ENCODE measurements around the gene GBX1.

Gene GBX1

DNA sequence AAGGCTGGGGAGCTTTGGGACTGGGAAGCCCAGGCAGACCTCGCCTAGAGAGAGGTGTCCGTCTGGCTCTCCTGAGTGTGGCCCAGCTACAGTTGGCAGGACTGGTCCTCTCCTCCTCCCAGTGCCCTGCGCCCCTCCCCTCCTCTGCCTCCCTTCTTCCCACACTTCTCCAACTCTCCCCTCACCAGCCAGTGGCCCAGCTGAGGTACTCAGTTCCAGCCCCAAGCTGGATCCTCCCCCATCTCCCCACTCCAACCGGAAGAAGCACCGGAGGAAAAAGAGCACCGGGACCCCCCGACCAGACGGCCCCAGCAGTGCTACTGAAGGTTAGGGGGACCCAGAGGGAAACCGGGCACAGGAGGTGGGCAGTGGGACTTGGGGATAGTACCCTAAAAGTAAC lies 27.7 kb downstream of the GBX1 start:
- no peak for DNase-seq (ENCODE audit: low read depth in 3 of 3)

DNA sequence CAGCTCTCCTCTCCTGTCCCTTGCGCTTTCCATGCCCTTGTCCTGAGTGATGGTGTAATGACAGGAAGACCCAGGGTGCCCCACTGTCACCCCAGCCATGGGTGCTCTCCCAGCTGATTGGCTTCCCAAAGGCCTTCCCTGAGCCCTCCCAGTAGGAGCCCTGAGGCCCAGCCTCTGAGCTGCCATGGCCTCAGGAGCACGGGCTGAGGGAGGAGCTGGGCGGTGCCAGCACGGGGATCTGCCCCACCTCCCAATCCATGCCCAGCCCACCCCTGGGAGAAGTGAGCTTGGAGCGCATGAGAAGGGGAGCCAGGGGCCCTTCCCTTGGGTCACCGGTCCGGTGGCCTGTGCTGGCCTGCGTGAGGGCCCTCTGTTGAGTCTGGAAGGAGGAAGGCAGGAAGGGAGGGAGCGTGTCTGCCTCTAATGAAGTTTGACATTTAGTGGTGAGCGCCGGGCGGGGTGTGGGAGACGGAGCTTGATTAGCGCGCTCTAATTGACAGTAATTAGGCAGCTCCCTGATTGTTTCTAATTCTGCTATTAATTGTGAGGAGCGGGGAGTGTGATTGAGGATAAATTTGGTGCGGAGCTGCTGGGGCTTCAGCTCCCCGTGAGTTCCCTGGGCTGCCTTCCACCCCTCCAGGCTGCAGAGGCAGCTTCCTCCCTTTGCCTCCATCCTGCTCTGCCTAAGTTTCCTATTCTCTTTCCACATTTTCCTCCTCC lies 28.3 kb downstream of the GBX1 start:
- DNase-seq (ENCODE audit: low read depth in 3 of 3): no peak

DNA sequence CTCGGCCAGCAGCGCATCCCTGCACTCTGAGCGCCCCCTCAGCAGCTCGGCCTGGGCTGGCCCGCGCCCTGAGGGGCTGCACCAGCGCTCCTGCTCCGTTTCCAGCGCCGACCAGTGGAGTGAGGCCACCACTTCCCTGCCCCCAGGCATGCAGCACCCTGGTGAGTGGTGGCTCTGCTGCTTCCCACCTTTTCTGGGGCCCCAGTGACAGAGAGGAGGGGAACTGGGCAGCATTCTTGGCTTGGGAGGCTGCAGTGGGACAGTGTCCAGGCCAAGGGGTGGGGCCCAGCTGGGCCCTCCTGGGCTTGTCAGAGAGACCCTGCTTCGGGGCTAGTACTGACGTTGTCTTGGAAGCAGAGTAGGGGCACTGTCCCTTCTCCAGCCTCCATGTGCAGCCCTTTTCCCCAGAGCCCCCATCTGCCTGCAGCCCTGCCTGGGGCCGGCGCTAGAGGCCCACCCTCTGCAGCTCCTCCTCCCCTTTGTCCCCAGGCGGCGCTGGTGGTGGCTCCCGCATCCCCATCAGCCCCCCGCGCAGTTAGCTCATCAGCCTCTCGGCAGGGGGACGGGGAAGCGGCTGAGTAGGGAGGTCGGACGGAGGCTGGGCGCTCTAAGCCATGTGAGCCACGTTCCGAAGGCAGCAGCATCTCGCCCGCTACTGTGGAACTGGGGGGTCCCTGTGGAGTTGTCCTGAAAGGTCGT lies 29.2 kb downstream of the GBX1 start:
- DNase-seq (ENCODE audit: low read depth in 3 of 3): no peak

- DNase-seq (ENCODE audit: low read depth in 3 of 3): no peak
These were observed 29.7 kb downstream of the GBX1 start for GRCh38 chr7:151137791-151138152.

DNA sequence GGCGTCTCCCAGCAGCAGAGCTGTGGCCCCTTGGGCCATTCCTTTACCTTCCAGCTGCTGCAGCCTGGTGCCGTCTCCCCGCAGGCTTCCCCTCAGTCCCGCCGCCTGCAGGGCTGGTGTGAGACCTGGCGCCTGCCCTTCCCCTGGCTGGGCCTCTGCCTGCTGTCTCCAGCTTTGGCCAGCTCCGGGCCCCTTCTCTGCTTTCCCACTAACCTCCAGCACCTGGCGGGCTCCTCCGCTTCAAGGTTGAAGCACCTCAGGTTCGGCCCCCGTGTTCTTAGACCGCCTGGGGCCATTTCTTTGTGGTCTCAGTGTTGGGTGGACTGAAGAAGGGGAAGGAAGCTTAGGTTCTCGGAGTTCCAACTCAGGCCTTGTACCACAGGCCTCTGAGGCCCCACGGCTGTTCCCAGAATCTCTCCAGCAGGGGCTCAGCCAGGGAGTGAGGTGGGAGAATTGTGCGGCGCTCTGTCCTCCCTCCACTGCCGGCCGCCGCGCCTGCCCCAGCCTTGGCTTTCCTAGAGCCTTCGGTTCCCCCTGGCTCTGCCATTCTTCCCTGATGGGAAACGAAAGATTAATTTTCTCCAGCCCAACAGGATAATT lies 30.3 kb downstream of the GBX1 start:
- no peak for DNase-seq (ENCODE audit: low read depth in 3 of 3)

- DNase-seq (ENCODE audit: low read depth in 3 of 3): no peak
These were observed 31.3 kb downstream of the GBX1 start for GRCh38 chr7:151135866-151136843.

- DNase-seq (ENCODE audit: low read depth in 3 of 3): no peak
These were observed 32.0 kb downstream of the GBX1 start for GRCh38 chr7:151135525-151135845.

DNA sequence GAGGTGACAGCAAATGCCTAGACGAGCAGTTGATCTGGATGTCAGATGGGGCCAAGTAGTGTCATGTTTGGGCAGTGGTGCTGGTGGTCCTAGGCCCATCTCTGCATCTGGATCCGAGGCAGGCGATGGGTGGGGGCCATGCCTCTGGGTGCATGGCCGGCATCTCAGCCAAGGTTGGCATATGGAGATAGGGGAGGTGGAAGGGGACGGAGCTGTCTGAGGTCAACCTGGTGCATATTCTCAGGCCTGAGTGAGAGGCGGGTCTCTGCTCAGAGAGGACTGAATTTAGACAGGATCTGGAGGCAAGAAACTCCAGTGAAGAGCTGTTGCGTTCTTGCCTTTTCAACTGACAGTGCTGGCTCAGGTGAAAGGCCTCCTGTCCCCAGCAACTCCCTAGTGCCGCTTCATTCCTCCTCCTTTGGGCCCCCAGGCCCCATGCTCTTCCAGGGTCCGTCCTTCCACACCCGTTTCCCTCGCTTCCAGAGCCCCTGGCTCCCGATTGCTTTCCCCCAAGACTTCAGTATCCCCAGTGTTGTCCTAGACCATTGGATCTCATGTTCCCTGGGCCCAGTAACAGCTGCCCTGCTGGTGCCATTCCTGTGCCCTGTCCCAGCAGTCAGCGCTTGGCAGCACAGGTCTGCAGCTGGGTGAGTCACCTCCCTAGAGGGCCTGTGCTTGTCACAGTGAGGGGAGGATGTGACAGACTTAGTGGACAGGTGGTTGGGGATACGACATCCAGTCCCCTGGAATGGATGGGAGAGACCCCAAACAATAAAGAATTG lies 32.6 kb downstream of the GBX1 start:
- DNase-seq (ENCODE audit: low read depth in 3 of 3): no peak

DNA sequence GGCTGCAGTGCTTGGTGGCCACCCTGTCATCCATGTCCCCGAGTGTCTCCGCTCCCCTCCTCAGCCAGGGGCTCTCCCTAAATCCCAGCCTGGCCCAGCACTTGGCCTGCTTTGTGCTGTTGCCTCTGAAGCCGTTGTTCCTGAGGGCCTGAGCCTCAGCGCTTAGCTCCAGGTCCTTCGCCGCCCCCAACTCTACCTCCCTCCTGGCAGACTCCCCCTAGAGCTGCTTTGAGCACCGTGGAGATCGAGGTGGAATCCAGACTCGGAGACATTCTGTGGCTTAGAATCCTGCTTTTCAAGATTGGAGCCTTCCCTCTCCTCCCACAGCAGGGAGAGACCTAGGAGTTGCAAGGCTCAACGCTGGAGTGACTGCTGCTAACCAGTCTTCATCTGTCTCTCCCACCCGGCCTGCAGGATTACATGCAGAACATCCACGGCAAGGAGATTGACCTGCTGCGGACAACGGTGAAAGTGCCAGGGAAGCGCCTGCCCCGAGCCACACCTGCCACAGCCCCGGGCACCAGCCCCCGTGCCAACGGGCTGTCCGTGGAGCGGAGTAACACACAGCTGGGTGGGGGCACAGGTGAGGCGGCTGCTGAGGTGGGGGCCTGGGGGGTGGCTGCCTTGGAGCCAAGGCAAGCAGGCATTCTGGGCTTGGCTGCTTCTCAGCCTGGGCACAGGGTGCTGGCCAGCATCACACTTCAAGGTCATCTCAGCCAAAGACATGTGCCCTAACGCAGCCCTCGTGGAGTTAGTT lies 33.3 kb downstream of the GBX1 start:
- no peak for DNase-seq (ENCODE audit: low read depth in 3 of 3)

GRCh38 chr7:151133266-151133985 lies 34.1 kb downstream of the GBX1 start:
- no peak for DNase-seq (ENCODE audit: low read depth in 3 of 3)

DNA sequence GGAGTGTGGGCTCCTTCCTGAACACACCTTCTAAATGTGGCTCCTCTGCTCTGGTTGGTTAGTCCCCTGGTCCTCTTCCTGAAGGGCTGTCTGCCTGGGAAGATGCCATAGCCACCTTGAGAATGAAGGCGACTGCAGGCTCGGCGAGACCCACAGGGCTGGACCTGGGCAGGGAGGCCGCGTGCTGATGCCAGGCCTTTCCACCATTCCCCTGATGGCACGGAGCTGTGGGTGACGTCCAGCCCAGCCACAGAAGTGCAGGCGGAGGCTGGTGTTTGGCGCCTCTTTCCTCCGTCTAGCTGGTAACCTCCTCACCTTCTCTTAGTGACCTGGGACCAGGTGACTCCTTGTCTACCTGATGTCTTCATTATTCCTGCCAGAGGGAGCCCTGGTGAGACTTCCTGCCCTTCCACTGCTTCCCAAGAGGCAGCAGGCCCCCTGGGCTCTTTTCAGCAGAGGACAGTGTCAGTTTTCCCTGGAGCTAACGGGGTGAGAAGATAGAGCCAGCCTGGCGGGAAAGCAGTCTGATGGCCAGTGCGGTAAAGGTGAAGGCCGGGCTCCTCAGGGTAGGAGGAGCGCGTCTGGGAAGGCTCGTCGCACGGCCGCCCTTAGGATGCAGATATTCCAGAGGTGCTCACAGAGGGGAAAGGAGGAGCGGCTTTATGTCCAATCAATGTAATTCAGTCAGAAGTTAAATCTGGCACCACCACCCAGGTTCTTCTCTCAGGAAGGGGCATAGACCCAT lies 34.9 kb downstream of the GBX1 start:
- no peak for DNase-seq (ENCODE audit: low read depth in 3 of 3)

DNA sequence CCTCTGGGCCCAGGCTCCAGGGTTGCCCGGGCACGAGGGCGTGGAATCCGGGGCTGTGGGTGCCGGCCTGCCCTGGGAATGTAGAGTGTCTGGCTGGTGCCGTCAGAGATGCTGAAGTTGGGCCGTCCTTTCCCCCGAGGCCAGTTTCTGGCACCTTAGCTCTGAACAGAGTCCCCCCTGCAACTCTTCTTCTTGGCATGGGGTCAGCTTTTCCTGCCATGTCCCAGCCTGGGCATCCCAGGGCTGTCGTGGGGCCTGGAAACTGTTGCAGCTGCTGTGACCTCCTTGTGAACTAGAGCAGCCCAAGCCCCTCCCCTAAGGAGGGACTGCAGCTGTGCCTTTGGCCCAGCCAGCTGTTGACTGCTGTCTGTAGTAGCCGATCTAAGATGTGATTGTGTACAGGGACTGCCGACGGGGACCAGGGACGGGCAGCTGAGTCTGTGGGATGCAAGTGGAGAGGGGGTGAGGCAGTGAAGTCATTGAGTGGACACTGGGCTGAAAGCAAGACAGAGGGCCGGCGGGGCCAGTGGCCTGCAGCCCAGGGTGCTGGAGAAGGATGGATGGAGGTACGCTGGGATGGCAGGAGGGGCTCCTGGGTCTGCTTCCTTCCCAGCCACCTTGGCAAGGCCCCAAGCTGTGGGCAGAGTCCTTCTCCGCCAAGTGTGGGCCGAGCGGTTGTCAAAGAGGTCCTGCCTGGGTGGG lies 35.8 kb downstream of the GBX1 start:
- DNase-seq (ENCODE audit: low read depth in 3 of 3): no peak

GRCh38 chr7:151131224-151131591 lies 36.3 kb downstream of the GBX1 start:
- DNase-seq (ENCODE audit: low read depth in 3 of 3): no peak

- DNase-seq (ENCODE audit: low read depth in 3 of 3): no peak
These were observed 36.7 kb downstream of the GBX1 start for GRCh38 chr7:151130741-151131157.

GRCh38 chr7:151129960-151130591 lies 37.4 kb downstream of the GBX1 start:
- no peak for DNase-seq (ENCODE audit: low read depth in 3 of 3)

DNA sequence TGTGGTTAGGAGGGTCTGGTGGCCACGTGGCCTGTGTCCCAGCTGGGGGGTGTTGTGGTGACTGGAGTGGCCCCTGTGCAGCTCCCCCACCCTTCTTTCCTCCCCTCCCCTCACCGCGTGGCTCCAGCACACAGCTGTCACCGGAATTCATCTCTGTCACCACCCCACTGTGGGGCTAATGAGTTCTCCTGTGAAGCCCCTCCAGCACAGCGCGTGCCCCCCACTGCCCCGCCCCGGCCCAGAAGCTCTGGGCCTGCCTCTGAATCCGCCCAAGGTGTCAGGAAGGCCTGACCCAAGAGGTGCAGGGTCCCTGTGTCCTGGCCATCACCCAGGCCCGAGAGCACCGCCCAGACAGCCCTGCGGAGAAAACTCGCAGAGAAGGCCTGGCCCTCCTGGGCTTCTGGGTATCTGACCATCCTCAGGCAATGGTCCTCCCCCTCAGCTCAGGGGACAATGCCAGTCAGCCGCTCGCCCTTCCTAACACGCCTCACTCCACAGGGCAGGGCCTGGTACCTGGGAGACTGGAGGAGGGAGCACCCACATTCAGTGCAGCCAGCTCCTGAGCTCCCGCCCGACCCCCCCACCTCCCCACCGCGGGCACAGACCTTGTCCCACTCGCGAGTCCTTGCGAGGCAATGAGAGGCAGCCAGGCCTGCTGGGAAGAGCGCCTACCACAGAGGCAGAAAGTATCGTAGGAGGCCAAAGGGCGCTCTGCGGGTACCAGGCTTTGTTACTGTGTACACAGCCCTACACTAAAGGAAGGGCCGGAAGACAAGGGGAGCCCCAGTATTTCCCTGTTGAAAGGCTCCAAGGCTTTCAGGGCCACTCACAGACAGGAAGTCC lies 38.2 kb downstream of the GBX1 start:
- DNase-seq (ENCODE audit: low read depth in 3 of 3): no peak

- no peak for DNase-seq (ENCODE audit: low read depth in 3 of 3)
These were observed 38.8 kb downstream of the GBX1 start for GRCh38 chr7:151128716-151129115.
